Islet of Langerhans (tissue), 1 donor: ENCODE measurements around the gene RAB11FIP5.

Experiments used
- FAIRE-seq: peaks from one replicate; lab custom pipeline; 2011; peaks lifted over from hg19 to GRCh38; lab: Jason Lieb, UNC

Gene RAB11FIP5

DNA sequence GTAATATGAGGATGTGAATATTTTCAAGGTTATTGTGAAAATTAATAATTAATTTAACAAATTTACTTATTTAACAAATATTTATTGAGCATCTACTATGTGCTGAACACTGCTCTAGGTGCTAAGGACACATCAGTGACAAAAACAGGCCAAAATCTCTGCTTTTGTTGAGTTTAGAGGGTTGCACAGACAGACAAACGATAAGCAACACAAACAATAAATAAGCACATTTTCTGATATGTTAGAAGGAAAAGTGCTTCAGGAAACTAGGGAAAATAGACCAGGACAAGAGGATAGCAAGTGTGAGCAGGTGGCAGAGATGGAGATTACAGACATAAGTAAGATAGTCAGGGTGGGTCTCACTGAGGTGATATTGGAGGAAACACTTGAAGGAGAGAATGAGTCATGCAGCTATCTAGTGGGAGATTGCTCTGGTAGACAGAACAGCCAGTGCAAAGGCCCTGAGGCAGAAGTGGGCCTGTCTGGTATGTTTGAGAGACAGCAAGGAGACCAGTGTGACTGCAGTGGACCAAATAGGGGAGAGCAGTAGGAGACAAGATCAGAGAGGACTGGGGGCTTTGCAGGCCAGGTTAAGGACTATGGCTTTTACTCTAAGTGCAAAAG is 79.5 kb downstream of the RAB11FIP5 start:
- FAIRE-seq, result no peak

DNA sequence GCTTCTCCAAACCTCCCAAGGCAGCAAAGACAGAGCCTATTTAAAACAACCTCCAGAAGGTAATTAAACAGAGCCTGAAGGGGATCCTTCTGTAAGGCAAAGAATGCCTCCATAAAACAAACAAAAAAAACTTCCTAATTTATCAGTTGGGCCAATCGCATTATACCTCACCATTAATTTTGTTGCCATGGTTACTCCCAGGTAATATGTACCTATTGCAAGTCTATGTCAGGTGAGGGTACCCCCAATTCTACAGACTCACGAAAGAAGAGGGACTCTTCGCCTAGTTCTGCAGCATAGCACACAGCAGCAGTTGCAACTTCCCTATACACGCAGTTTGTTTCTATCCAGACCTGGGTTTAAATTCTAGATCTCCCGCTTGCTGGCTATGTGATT is 80.0 kb downstream of the RAB11FIP5 start:
- no peak for FAIRE-seq

DNA sequence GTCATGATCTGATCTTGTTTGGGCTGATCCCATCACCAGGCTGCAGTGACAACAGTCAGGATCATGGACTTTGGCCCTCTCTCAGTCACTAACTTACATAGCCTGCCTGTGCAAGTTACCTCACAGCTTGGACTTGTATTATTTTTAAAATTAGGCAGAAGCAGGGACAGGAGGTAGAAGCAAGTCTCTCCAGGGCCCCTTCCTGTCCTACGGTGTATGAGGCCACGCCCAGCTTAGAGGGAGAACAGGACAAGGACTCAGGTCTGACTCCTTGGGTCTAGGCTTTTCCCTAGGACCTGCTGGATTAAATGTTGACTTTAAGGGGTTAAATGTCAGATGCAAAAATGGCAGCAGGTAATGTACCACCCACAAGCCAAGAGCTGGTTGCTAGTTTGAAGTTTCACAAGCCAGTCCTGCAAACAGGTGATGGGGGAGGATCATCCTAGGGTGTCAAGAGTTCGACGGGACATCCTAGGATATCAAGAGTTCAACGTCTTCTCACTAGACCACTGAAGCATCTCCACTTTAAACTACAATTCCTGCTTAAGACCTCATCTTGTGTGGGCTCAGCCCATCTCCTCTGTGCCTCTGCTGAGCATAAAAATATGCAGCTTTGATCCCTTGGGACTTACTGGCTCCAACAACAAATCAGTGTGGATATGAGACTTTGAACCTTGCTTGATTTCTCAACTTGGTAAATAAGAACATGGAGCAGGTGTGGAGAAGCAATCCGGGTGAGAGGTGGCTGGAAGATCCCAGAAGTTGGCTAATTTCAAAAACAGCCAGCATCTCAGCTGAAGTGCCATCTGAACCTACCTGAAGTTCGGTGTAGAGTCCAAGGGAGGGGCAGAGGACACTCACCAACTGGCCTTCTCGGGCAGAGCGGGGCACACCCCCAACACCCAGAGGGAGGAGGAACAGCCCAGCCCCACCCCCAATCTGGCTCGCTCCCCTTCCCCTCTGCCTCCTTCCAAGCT is 80.7 kb downstream of the RAB11FIP5 start:
- FAIRE-seq, result no peak

DNA sequence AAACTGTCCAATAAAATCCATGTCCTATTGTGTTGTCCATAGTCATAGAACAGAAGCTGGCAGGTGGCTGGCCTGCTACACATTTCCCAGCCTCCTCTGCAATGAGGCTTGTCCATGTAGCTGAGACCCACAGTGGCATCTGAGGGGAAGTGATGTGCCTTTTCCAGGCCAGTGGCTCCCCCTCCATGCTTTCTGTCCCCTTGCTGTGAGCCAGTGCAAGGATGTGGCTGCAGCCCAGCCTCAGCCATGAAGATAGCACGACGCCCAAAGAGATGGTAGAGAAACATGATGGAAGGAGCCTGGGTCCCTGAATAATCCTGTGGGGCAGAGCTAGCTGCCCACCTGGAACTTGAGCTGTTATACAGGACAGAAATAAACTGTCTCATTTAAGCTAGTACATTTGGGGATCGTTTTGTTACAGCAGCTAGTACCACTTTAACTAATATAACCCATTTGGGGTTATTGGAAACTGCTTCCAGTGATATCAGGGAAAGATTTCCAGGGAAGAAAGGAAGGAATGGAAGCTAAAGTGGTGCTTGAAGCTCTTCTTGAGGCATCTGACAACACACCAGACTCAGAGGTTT is 81.6 kb downstream of the RAB11FIP5 start:
- FAIRE-seq, result no peak

DNA sequence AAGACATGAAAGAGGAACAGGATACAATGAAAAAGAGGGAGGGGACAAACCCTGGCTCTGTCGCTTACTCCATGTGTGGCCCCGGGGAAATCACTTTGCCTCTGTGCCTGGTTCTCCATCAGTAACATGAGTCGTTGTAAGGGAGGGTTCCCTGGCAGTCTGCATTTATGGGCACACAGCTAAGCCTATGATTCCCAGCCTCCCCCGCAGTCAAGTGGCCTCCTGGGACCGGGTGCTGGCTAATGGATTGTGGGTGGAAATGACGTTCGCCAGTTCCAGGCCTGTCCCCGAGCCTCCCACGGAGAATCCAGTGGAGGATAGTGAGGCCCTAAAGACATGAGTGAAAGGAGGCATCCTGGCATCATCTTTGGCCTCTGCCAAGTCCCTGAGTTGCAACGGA is 83.9 kb downstream of the RAB11FIP5 start:
- FAIRE-seq, result no peak

DNA sequence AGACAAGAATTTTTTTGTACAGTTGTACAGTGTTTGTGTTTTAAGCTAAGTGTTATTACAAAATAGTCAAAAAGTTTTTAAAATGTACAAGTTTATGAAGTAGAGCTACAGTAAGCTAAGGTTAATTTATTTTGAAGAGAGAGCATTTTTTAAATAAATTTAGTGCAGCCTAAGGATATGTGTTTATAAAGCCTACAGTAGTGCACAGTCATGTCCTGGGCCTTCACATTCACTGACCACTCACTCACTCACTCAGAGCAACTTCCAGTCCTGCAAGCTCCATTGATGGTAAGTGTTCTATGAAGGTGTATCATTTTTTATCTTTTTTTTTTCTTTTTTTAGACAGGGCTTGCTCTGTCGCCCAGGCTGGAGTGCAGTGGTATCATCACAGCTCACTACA is 85.4 kb downstream of the RAB11FIP5 start:
- FAIRE-seq, result no peak

DNA sequence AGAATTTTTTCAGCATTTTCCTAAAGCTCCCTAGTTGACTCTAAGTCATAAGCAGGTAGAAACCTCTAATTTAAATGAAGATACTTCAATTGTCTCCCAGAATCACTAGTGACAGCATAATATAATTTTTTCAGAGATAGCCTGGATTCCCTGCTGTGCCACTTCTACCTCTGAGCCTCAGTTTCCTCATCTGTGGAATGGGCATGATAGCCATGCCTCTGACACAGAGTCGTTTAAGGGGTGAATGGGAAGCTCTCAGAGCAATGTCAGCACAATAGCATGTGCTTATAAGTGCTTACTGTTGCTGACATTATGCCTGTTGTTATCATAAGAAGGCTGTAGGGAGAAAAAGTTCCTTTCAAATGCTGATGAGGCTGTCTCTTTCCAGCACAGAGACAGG is 89.3 kb downstream of the RAB11FIP5 start:
- no peak for FAIRE-seq
